ENCODE measurements around the gene RAP1A. TPM values are rescaled to one million over a fixed set of nuclear protein-coding genes. Genes with fewer than 3 reads are reported as not detected.

Gene RAP1A
- total and polyA plus RNA-seq, 4 donors: 14.2 to 31.4 (median 25.8) TPM

DNA sequence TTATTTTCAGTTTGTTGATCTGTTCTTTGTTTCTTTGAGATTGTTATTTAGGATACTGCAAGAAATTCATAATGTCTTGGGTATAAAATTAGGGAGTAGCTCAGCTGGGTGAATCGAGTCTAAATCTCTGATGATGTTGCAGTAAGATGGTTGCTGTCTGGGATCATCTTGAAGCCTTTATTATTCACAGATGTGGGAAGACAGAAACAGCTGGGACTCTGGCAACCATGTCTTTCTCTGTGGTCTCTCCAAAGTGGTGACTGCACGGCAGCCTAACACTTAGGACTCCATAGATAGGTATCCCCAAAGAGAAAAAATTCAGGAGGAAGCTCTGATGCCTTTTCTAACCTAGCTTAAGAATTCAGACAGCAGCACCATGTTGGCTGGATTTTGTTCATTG lies 52.7 kb downstream of the RAP1A start:
- TF ChIP-seq, protein P1, sequence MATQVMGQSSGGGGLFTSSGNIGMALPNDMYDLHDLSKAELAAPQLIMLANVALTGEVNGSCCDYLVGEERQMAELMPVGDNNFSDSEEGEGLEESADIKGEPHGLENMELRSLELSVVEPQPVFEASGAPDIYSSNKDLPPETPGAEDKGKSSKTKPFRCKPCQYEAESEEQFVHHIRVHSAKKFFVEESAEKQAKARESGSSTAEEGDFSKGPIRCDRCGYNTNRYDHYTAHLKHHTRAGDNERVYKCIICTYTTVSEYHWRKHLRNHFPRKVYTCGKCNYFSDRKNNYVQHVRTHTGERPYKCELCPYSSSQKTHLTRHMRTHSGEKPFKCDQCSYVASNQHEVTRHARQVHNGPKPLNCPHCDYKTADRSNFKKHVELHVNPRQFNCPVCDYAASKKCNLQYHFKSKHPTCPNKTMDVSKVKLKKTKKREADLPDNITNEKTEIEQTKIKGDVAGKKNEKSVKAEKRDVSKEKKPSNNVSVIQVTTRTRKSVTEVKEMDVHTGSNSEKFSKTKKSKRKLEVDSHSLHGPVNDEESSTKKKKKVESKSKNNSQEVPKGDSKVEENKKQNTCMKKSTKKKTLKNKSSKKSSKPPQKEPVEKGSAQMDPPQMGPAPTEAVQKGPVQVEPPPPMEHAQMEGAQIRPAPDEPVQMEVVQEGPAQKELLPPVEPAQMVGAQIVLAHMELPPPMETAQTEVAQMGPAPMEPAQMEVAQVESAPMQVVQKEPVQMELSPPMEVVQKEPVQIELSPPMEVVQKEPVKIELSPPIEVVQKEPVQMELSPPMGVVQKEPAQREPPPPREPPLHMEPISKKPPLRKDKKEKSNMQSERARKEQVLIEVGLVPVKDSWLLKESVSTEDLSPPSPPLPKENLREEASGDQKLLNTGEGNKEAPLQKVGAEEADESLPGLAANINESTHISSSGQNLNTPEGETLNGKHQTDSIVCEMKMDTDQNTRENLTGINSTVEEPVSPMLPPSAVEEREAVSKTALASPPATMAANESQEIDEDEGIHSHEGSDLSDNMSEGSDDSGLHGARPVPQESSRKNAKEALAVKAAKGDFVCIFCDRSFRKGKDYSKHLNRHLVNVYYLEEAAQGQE (IDR thresholded peaks at IDR 0.05): no peak
- TF ChIP-seq, protein P2, sequence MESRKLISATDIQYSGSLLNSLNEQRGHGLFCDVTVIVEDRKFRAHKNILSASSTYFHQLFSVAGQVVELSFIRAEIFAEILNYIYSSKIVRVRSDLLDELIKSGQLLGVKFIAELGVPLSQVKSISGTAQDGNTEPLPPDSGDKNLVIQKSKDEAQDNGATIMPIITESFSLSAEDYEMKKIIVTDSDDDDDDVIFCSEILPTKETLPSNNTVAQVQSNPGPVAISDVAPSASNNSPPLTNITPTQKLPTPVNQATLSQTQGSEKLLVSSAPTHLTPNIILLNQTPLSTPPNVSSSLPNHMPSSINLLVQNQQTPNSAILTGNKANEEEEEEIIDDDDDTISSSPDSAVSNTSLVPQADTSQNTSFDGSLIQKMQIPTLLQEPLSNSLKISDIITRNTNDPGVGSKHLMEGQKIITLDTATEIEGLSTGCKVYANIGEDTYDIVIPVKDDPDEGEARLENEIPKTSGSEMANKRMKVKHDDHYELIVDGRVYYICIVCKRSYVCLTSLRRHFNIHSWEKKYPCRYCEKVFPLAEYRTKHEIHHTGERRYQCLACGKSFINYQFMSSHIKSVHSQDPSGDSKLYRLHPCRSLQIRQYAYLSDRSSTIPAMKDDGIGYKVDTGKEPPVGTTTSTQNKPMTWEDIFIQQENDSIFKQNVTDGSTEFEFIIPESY (IDR thresholded peaks at IDR 0.05): no peak
- TF ChIP-seq HNF4A (conservative IDR thresholded peaks at IDR 0.05) (no peak), MAX (IDR thresholded peaks at IDR 0.05) (no peak), SP1 (IDR thresholded peaks at IDR 0.05) (no peak), RAD21 (IDR thresholded peaks at IDR 0.05) (no peak)
- no peak overlapping the region for H3K4me3 ChIP-seq (ENCODE audit: low read depth in 1 of 3, low read length in 3 of 3)
- H3K27ac ChIP-seq (ENCODE audit: low read depth in 1 of 2, low read length in 2 of 2): no peak overlapping the region
- H3K4me1 ChIP-seq (ENCODE audit: control insufficient read depth in 4 of 4, insufficient read depth in 4 of 4, low read length in 3 of 4): peaks cover 0 to 1% (median 0%) of the 10 kb centered on the region in 4 donors
- peaks cover 0 to 2% (median 0%) of the 10 kb centered on the region in 4 donors for H3K36me3 ChIP-seq (ENCODE audit: control insufficient read depth in 4 of 4, insufficient read depth in 3 of 4, low read depth in 1 of 4, low read length in 3 of 4)
- H3K9ac ChIP-seq (ENCODE audit: low read depth in 1 of 2, low read length in 2 of 2): no peak overlapping the region
- no peaks in the 10 kb centered on the region for H3K27me3 ChIP-seq (ENCODE audit: control insufficient read depth in 4 of 4, insufficient read depth in 4 of 4, low read length in 3 of 4)
- no peak for DNase-seq (ENCODE audit: low spot score)
- H3K9me3 ChIP-seq (ENCODE audit: control insufficient read depth in 4 of 4, low read length in 3 of 4): no peaks in the 10 kb centered on the region
- 91% methylated on average over 2 of the region's 2 CpGs for WGBS

GRCh38 chr1:111677604-111678003 lies 58.0 kb downstream of the RAP1A start:
- peaks cover 0 to 5% (median 2%) of the 10 kb centered on the region in 4 donors for H3K36me3 ChIP-seq (ENCODE audit: control insufficient read depth in 4 of 4, insufficient read depth in 3 of 4, low read depth in 1 of 4, low read length in 3 of 4)
- 96% methylated on average over 6 of the region's 6 CpGs for WGBS

More at GRCh38 chr1:111677604-111678003, 58.0 kb downstream of the RAP1A start:
- Histone ChIP-seq H3K27me3 (ENCODE audit: control insufficient read depth in 4 of 4, insufficient read depth in 4 of 4, low read length in 3 of 4) (no peaks in the 10 kb centered on the region), H3K27ac (ENCODE audit: low read depth in 1 of 2, low read length in 2 of 2) (no peak overlapping the region), H3K4me3 (ENCODE audit: low read depth in 1 of 3, low read length in 3 of 3) (no peak overlapping the region), H3K4me1 (ENCODE audit: control insufficient read depth in 4 of 4, insufficient read depth in 4 of 4, low read length in 3 of 4) (no peaks in the 10 kb centered on the region), H3K9ac (ENCODE audit: low read depth in 1 of 2, low read length in 2 of 2) (no peak overlapping the region), H3K9me3 (ENCODE audit: control insufficient read depth in 4 of 4, low read length in 3 of 4) (peaks cover 0 to 2% (median 0%) of the 10 kb centered on the region in 4 donors)
- DNase-seq (ENCODE audit: low spot score): no peak
- no peak for TF ChIP-seq SP1 (IDR thresholded peaks at IDR 0.05)
- TF ChIP-seq RXRA (IDR thresholded peaks at IDR 0.05): no peak
- TF ChIP-seq, protein P3, sequence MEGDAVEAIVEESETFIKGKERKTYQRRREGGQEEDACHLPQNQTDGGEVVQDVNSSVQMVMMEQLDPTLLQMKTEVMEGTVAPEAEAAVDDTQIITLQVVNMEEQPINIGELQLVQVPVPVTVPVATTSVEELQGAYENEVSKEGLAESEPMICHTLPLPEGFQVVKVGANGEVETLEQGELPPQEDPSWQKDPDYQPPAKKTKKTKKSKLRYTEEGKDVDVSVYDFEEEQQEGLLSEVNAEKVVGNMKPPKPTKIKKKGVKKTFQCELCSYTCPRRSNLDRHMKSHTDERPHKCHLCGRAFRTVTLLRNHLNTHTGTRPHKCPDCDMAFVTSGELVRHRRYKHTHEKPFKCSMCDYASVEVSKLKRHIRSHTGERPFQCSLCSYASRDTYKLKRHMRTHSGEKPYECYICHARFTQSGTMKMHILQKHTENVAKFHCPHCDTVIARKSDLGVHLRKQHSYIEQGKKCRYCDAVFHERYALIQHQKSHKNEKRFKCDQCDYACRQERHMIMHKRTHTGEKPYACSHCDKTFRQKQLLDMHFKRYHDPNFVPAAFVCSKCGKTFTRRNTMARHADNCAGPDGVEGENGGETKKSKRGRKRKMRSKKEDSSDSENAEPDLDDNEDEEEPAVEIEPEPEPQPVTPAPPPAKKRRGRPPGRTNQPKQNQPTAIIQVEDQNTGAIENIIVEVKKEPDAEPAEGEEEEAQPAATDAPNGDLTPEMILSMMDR (IDR thresholded peaks at IDR 0.05; ENCODE audit: low read depth, low read length, missing input control): no peak
- no peak for TF ChIP-seq RAD21 (IDR thresholded peaks at IDR 0.05)
- TF ChIP-seq MAX (IDR thresholded peaks at IDR 0.05): no peak
- TF ChIP-seq NR2F2 (IDR thresholded peaks at IDR 0.05): no peak
- TF ChIP-seq, protein P1 (IDR thresholded peaks at IDR 0.05): no peak
- no peak for TF ChIP-seq TAF1 (conservative IDR thresholded peaks at IDR 0.05)
- no peak for TF ChIP-seq HNF4A (conservative IDR thresholded peaks at IDR 0.05)
- TF ChIP-seq EGR1 (IDR thresholded peaks at IDR 0.05; ENCODE audit: low read depth in 2 of 2): no peak
- TF ChIP-seq, protein P2 (IDR thresholded peaks at IDR 0.05): no peak
- no peak for TF ChIP-seq ATF3 (IDR thresholded peaks at IDR 0.05)
- no peak for TF ChIP-seq JUND (IDR thresholded peaks at IDR 0.05)
- TF ChIP-seq GABPA (IDR thresholded peaks at IDR 0.05 in 1 of 2, conservative IDR thresholded peaks at IDR 0.05 in 1 of 2): no peak

Data from liver (tissue), 9 donors.